Uterus (tissue), 4 donors: Measurements from ENCODE around the gene CHST8. TPM values are rescaled to one million over a fixed set of nuclear protein-coding genes. Genes with fewer than 3 reads are reported as not detected.

Source experiments
- DNase-seq, 2 donors: peaks; one replicate each; pipeline ENCODE4 v3.0.0-alpha.2; 2019 to 2020
- H3K27ac ChIP-seq, 2 donors: fragments of 200-600 bp; sonication (generic); 1 replicate in 1 of 2; 2 replicates in 1 of 2; pipeline ENCODE4 v1.5.1; 2016 to 2018
- H3K27me3 ChIP-seq, 2 donors: fragments of 200-600 bp; sonication (generic); one replicate each; pipeline ENCODE4 v1.5.1; 2018 to 2019; ENCODE audit warnings: control low read depth in 1 of 2
- H3K36me3 ChIP-seq, 2 donors: fragments of 200-600 bp; sonication (generic); one replicate each; pipeline ENCODE4 v1.5.1; 2019; ENCODE audit warnings: control low read depth in 1 of 2
- H3K4me1 ChIP-seq, 2 donors: fragments of 200-600 bp; sonication (generic); one replicate each; pipeline ENCODE4 v1.5.1; 2018 to 2019; ENCODE audit warnings: control low read depth in 1 of 2
- H3K4me3 ChIP-seq, 2 donors: fragments of 200-600 bp; sonication (generic); 1 replicate in 1 of 2; 2 replicates in 1 of 2; pipeline ENCODE4 v1.5.1; 2018 to 2019; ENCODE audit warnings: mild to moderate bottlenecking in 1 of 2
- H3K9me3 ChIP-seq, 2 donors: fragments of 200-600 bp; sonication (generic); one replicate each; pipeline ENCODE4 v1.5.1; 2019; ENCODE audit warnings: control low read depth in 1 of 2
- POLR2A ChIP-seq, 2 donors: fragments of 450-650 bp; IDR thresholded peaks; one replicate each; pipeline ENCODE4 v1.6.1; 2016; ENCODE audit warnings: antibody characterized with exemption in 2 of 2, mild to moderate bottlenecking in 1 of 2, moderate library complexity in 1 of 2
- intact Hi-C: fragments of 100-400 bp; cut with DNase I; formaldehyde crosslinking; loops from one replicate; pipeline ENCODE4 v1.15.1; 2023; ENCODE audit warnings: low total_unique reads
- total RNA-seq, 4 donors: library from RNA; depleted of rRNA in 3 of 4; stranded (reverse); fragments of >200 nt in 3 of 4; gene quantifications; one replicate each; pipeline versions ENCODE4 v1.1.0 to v1.2.4, GENCODE V29; 2014 to 2023
- TF ChIP-seq, protein P1 (sequence below), 4 experiments: fragments of 200-600 bp in 2 of 4; fragments of 450-650 bp in 2 of 4; sonication (generic) in 2 of 4; IDR thresholded peaks; one replicate each; pipeline ENCODE4 v1.5.1; 2016 to 2019; ENCODE audit warnings: antibody characterized with exemption in 4 of 4, mild to moderate bottlenecking in 2 of 4, moderate library complexity in 1 of 4
- donor health status: DM: yes; HTN: yes; CAD: no.

Gene CHST8
- total RNA-seq, 4 donors from 2014 or later: 0.26 to 0.95 (median 0.69) TPM; not detected in 1

DNA sequence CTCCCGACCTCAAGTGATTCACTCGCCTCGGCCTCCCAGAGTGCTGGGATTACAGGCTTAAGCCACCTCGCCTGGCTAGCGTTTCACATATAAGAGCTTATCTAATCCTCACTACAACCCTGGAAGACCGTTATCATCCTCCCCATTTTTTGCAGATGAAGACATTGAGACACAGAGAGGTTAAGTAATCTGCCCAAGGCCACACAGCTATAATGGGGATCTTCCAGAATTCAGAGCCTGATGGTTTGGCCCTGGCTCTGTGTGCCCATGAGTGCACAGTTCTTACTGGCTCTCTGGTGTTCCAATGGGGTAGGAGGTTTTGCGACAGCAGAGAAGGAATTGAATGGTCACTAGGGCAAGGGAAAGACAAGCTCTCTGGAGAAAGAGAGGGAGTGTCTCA, 158.1 kb downstream of the CHST8 start:
- DNase-seq: no peak
- Histone ChIP-seq H3K9me3 (no peaks in the 10 kb centered on the region), H3K27me3 (peaks cover 0 to 4% of the 10 kb centered on the region in 2 donors), H3K4me3 (no peak overlapping the region), H3K27ac (no peak overlapping the region), H3K36me3 (no peaks in the 10 kb centered on the region), H3K4me1 (no peaks in the 10 kb centered on the region)
- intact Hi-C loops: loop anchor here (5.0 to 10.0 kb wide), 2 partner anchors 365 to 367 kb away; no protein-coding TSS in a partner anchor
- TF ChIP-seq POLR2A (IDR thresholded peaks at IDR 0.05): no peak
- TF ChIP-seq, protein P1, sequence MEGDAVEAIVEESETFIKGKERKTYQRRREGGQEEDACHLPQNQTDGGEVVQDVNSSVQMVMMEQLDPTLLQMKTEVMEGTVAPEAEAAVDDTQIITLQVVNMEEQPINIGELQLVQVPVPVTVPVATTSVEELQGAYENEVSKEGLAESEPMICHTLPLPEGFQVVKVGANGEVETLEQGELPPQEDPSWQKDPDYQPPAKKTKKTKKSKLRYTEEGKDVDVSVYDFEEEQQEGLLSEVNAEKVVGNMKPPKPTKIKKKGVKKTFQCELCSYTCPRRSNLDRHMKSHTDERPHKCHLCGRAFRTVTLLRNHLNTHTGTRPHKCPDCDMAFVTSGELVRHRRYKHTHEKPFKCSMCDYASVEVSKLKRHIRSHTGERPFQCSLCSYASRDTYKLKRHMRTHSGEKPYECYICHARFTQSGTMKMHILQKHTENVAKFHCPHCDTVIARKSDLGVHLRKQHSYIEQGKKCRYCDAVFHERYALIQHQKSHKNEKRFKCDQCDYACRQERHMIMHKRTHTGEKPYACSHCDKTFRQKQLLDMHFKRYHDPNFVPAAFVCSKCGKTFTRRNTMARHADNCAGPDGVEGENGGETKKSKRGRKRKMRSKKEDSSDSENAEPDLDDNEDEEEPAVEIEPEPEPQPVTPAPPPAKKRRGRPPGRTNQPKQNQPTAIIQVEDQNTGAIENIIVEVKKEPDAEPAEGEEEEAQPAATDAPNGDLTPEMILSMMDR (IDR thresholded peaks at IDR 0.05): no peak

DNA sequence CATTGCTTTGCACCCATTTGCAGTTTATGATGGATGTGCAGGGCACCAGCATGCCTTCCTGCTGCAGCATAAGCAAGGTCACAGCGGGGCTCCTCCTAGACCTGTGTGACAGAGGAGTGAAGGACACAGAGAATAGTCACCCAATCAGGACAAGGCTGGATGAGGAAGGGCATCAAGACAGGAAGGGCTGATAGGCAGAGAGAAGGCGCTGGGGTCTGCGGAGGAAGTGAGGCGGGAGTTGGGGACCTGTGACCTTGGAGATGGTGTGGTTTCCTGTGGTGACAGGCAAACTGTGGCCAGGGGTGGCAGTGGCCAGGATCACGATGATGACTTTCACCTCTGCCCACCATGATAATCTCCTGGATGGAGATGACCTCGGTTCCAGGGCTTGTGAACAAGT, 158.5 kb downstream of the CHST8 start:
- H3K9me3 ChIP-seq: no peaks in the 10 kb centered on the region
- intact Hi-C loops: no loop called here
- no peaks in the 10 kb centered on the region for H3K4me1 ChIP-seq
- DNase-seq: no peak
- peaks cover 0 to 4% of the 10 kb centered on the region in 2 donors for H3K27me3 ChIP-seq
- no peak overlapping the region for H3K4me3 ChIP-seq
- no peak for TF ChIP-seq POLR2A (IDR thresholded peaks at IDR 0.05)
- TF ChIP-seq, protein P1 (IDR thresholded peaks at IDR 0.05): no peak
- H3K27ac ChIP-seq: no peak overlapping the region
- no peaks in the 10 kb centered on the region for H3K36me3 ChIP-seq

DNA sequence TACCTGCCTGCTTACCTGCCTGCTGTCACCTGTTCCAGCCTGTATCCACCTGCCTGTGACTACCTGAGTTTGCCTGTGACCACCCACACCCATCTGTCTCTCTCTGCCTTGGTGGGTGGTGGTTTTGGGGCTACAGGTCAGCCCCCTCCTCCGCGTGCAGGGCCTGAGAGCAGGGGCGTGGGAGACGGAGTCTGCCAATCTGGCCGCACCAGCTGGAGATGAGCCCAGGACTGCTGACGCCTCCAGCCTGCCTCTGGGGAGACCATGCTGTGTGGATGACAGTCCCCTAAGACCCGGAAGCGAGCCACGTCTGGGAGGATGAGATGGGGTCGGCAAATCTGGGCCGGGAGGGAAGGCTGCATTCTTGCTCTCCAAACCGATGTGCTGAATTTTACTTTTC, 159.0 kb downstream of the CHST8 start:
- Histone ChIP-seq H3K27me3 (peaks cover 0 to 4% of the 10 kb centered on the region in 2 donors), H3K4me1 (no peaks in the 10 kb centered on the region), H3K27ac (no peak overlapping the region), H3K9me3 (no peaks in the 10 kb centered on the region), H3K36me3 (no peaks in the 10 kb centered on the region), H3K4me3 (no peak overlapping the region)
- intact Hi-C loops: no loop called here
- no peak for DNase-seq
- TF ChIP-seq, protein P1 (IDR thresholded peaks at IDR 0.05): no peak
- no peak for TF ChIP-seq POLR2A (IDR thresholded peaks at IDR 0.05)

DNA sequence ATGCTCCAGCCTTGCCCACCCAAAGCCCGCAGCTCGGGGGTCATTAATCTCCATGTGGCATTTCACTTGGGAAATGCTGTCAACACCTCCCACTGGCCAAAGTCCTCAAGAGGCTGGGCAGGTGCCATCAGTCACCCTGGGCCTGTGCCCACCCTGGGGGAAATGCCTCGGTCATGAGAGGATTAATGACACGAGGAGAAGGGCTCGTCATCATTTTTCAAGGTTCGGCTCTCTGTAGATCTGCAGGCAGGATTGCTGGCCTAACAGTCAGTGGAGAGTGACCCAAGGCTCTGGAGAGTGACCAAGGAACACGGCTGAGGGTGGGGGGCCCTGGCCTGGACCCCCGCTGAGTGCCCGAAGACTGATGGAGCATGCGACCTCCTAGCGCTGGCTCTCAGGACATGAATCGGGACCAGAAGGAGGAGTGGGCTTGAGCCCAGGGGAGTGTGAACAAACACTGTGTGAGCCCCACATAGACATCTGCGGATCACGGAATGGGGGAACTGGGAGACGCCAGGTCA, 159.7 kb downstream of the CHST8 start:
- Histone ChIP-seq H3K9me3 (no peaks in the 10 kb centered on the region), H3K27me3 (peaks cover 0 to 4% of the 10 kb centered on the region in 2 donors), H3K36me3 (no peaks in the 10 kb centered on the region), H3K4me1 (no peaks in the 10 kb centered on the region), H3K27ac (no peak overlapping the region), H3K4me3 (no peak overlapping the region)
- DNase-seq: no peak
- TF ChIP-seq, protein P1 (IDR thresholded peaks at IDR 0.05): no peak
- TF ChIP-seq POLR2A (IDR thresholded peaks at IDR 0.05): no peak
- intact Hi-C loops: no loop called here

DNA sequence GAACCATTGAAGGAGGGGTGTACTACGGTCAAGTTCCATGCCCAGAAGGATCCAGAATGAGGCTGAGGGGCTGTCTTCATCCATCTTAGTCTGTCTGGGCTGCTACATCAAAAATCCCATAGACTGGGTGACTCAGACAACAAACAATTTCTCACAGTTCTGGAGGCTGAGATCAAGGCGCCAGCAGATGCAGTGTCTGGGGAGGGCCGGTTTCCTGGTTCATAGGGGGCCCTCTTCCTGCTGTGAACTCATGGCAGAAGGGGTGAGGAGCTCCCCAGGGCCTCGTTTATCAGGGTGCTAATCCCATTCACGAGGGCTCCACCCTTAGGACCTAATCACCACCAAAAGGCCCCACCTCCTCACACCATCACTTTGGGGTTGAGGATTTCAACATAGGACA, 160.2 kb downstream of the CHST8 start:
- Histone ChIP-seq H3K27ac (no peak overlapping the region), H3K36me3 (no peaks in the 10 kb centered on the region), H3K27me3 (peaks cover 0 to 4% of the 10 kb centered on the region in 2 donors), H3K4me1 (no peaks in the 10 kb centered on the region), H3K9me3 (no peaks in the 10 kb centered on the region), H3K4me3 (no peak overlapping the region)
- no peak for DNase-seq
- TF ChIP-seq, protein P1 (IDR thresholded peaks at IDR 0.05): no peak
- no peak for TF ChIP-seq POLR2A (IDR thresholded peaks at IDR 0.05)
- intact Hi-C loops: no loop called here
